ENCODE measurements around the gene SRSF5. TPM values are rescaled to one million over a fixed set of nuclear protein-coding genes. Genes with fewer than 3 reads are reported as not detected.

SRSF5 gene
- total and polyA plus RNA-seq, 12 donors = 144 to 912 (median 301) TPM

DNA sequence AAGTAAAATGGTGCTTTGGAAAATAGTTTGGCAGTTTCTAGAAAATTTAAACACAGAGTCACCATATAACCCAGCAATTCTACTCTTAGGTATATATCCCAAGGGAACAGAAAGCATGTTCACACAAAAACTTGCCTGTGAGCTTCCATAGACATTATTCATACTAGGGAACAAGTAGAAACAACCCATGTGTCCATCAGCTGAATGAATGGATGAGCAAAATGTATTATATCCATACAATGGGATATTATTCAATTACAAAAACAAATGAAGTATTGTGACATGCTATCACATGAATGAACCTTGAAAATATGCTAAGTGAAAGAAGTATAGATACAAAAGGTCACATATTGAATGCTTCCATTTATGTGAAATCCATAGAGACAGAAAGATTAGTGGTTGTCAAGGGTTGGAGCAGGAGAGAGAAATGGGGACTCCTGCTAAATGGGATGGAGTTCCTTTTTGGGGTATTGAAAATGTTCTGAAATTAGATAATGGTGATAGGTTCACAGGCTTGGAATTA, 22.2 kb downstream of the SRSF5 start:
- no peaks in the 10 kb centered on the region for H3K36me3 ChIP-seq (replicated peaks in 1 of 2)
- H3K4me1 ChIP-seq (replicated peaks in 1 of 2) = no peaks in the 10 kb centered on the region
- TF ChIP-seq, protein P1, sequence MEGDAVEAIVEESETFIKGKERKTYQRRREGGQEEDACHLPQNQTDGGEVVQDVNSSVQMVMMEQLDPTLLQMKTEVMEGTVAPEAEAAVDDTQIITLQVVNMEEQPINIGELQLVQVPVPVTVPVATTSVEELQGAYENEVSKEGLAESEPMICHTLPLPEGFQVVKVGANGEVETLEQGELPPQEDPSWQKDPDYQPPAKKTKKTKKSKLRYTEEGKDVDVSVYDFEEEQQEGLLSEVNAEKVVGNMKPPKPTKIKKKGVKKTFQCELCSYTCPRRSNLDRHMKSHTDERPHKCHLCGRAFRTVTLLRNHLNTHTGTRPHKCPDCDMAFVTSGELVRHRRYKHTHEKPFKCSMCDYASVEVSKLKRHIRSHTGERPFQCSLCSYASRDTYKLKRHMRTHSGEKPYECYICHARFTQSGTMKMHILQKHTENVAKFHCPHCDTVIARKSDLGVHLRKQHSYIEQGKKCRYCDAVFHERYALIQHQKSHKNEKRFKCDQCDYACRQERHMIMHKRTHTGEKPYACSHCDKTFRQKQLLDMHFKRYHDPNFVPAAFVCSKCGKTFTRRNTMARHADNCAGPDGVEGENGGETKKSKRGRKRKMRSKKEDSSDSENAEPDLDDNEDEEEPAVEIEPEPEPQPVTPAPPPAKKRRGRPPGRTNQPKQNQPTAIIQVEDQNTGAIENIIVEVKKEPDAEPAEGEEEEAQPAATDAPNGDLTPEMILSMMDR (IDR thresholded peaks at IDR 0.05) = no peak
- no peak for TF ChIP-seq POLR2A (IDR thresholded peaks at IDR 0.05)
- DNase-seq = no peak
- H3K27me3 ChIP-seq = no peaks in the 10 kb centered on the region
- intact Hi-C loops (cut with DNase I) = no loop called here
- H3K4me3 ChIP-seq = no peak overlapping the region
- no peaks in the 10 kb centered on the region for H3K9me3 ChIP-seq (replicated peaks in 1 of 3)
- no peak overlapping the region for H3K27ac ChIP-seq

DNA sequence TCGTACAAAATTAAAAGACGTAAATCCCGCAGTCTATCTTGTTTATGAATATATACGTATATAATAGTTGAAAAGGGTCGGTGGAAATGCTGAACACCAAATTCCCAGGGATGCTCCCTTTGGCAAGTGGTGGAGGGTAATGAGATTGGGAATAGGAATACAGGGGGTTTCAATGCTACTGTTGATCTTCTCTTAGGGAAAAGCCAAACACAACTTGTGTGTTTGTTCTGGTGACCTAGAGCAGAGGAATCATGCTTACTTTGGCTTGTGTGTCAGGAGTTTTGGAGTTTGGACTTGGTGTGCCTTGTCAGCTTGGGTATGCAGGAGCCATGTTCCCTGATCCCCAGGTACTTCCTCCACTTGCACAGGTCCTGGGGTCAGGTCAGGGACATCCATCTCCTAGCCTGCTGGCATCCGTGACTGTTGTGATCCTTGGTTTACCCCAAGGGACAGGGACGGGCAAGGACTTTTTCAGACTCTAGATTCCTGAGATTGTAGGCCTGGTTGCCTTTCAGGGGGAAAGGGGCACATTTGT, 26.0 kb downstream of the SRSF5 start:
- peak in 1 of 7 donors; percentile 30 for DNase-seq
- WGBS, 4 donors = 81 to 91% (median 87%) methylated on average over 6 to 7 of the region's 7 CpGs
- Histone ChIP-seq H3K27ac (no peak overlapping the region), H3K36me3 (replicated peaks in 1 of 2) (no peaks in the 10 kb centered on the region), H3K4me1 (replicated peaks in 1 of 2) (no peaks in the 10 kb centered on the region), H3K9me3 (replicated peaks in 1 of 3) (no peaks in the 10 kb centered on the region), H3K4me3 (no peak overlapping the region), H3K27me3 (no peaks in the 10 kb centered on the region)
- intact Hi-C loops (cut with DNase I) = no loop called here
- TF ChIP-seq, protein P1 (IDR thresholded peaks at IDR 0.05) = no peak
- TF ChIP-seq POLR2A (IDR thresholded peaks at IDR 0.05) = no peak

DNA sequence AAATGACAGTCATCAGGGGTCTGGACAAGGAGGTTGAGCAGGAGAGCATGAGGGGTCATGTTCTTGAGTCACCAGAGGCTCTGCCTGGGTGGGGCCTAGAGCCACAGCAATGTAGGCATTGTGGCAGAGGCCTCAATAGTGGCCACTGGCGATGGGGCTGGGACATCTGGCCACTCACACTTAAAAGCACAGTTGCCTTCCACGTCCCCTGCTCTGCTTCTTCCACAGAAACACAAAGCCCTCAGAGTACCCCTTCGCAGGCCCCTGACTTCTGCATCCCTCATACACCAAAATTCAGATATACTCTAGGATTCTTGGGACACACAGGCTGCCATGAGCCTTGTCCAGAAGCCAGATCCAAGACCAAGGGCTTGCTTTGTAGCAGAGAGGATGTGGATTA, 27.8 kb downstream of the SRSF5 start:
- Histone ChIP-seq H3K4me1 (replicated peaks in 1 of 2) (no peaks in the 10 kb centered on the region), H3K27me3 (no peaks in the 10 kb centered on the region), H3K4me3 (no peak overlapping the region), H3K9me3 (replicated peaks in 1 of 3) (no peaks in the 10 kb centered on the region), H3K27ac (no peak overlapping the region), H3K36me3 (replicated peaks in 1 of 2) (no peaks in the 10 kb centered on the region)
- intact Hi-C loops (cut with DNase I) = no loop called here
- no peak for DNase-seq
- TF ChIP-seq POLR2A (IDR thresholded peaks at IDR 0.05) = no peak
- TF ChIP-seq, protein P1 (IDR thresholded peaks at IDR 0.05) = no peak
- WGBS, 4 donors = 86 to 94% (median 87%) methylated on average over 2 to 3 of the region's 3 CpGs

DNA sequence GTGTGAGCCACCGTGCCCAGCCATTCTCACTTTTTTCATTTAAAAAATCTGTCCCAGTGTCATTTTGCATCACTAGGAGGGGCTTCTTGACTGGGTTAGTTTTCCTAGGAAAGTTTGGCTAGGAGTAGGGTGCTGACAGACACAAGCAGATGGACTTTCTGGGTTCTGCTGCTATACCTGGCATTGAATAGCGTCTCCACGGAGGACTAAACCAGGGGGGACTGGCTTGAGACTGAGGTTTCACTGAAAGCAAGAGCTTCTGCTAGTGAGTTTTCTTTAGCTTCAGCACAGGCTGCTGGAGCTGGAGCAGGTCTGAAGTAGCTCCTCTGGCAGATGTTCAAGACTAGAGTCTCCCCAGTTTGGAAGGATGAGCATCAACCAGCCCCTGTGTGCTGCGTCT, 28.7 kb downstream of the SRSF5 start:
- 77 to 96% (median 87%) methylated on average over 2 to 4 of the region's 4 CpGs for WGBS, 4 donors
- Histone ChIP-seq H3K4me3 (no peak overlapping the region), H3K36me3 (replicated peaks in 1 of 2) (no peaks in the 10 kb centered on the region), H3K27me3 (no peaks in the 10 kb centered on the region), H3K9me3 (replicated peaks in 1 of 3) (no peaks in the 10 kb centered on the region), H3K4me1 (replicated peaks in 1 of 2) (no peaks in the 10 kb centered on the region), H3K27ac (no peak overlapping the region)
- intact Hi-C loops (cut with DNase I) = no loop called here
- no peak for DNase-seq
- TF ChIP-seq, protein P1 (IDR thresholded peaks at IDR 0.05) = no peak
- no peak for TF ChIP-seq POLR2A (IDR thresholded peaks at IDR 0.05)
